ENCODE measurements around the gene LPCAT3.

DNA sequence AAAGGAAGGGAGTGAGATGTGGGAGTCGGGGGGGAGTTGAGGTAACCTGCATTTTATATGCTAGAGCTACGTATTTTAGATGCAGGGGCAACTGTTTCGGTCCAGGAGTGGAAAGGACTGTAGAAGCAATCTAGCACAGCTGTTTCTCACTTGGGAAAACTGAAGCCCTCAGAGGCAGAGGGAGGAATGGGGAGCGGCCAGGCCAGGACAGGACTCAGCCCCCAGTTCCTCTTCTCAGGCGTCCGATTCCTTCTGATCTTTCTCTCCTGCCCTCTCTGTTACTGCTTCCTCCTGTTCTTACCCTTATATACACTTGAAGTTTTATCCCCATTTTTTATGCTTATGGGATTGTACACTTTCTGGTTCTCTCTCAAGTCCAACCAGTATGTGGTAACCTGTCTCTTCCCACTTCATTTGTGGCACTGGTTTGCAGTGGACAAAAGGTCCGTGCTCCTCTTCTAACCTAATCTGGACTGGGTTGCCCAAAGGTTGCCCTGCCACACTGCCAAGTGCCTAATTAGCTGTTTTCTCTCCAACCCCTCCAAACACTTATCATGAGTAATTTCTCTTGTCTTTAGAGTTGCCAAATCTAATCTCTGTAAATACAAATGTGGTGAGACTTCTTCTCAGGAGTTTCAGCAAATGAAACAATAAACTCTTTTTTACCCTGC lies 16.2 kb downstream of the LPCAT3 start:
- TF ChIP-seq, protein P1, sequence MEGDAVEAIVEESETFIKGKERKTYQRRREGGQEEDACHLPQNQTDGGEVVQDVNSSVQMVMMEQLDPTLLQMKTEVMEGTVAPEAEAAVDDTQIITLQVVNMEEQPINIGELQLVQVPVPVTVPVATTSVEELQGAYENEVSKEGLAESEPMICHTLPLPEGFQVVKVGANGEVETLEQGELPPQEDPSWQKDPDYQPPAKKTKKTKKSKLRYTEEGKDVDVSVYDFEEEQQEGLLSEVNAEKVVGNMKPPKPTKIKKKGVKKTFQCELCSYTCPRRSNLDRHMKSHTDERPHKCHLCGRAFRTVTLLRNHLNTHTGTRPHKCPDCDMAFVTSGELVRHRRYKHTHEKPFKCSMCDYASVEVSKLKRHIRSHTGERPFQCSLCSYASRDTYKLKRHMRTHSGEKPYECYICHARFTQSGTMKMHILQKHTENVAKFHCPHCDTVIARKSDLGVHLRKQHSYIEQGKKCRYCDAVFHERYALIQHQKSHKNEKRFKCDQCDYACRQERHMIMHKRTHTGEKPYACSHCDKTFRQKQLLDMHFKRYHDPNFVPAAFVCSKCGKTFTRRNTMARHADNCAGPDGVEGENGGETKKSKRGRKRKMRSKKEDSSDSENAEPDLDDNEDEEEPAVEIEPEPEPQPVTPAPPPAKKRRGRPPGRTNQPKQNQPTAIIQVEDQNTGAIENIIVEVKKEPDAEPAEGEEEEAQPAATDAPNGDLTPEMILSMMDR (IDR thresholded peaks at IDR 0.05) = no peak
- TF ChIP-seq EP300 (IDR thresholded peaks at IDR 0.05) = no peak
- no peak for TF ChIP-seq POLR2A (IDR thresholded peaks at IDR 0.05)

Measured in stomach (tissue), 4 donors.